ENCODE results near the gene MARCHF4. TPM values are rescaled to one million over a fixed set of nuclear protein-coding genes. Genes with fewer than 3 reads are reported as not detected.
A peak's percentile ranks its signal among the peaks of the same experiment; 100 is the strongest.

Gene MARCHF4
- total RNA-seq, 1 donor from 2014 or later: 6.1 TPM

- no peak overlapping the region for H3K4me3 Mint-ChIP-seq (ENCODE audit: unreplicated experiment)
- DNase-seq (ENCODE audit: low spot score): no peak
- no peak for TF ChIP-seq CTCF (IDR thresholded peaks at IDR 0.05)
- no peaks in the 10 kb centered on the region for H3K36me3 Mint-ChIP-seq (ENCODE audit: low read depth)
- peaks cover 16% of the 10 kb centered on the region for H3K4me1 Mint-ChIP-seq (ENCODE audit: low read depth)
- no peaks in the 10 kb centered on the region for H3K27me3 Mint-ChIP-seq (ENCODE audit: low read depth)
- H3K9me3 Mint-ChIP-seq (ENCODE audit: low read depth): no peaks in the 10 kb centered on the region
- no peak overlapping the region for H3K27ac Mint-ChIP-seq (ENCODE audit: unreplicated experiment)
These were observed 18.0 kb downstream of the MARCHF4 start for GRCh38 chr2:216354306-216354705.

DNA sequence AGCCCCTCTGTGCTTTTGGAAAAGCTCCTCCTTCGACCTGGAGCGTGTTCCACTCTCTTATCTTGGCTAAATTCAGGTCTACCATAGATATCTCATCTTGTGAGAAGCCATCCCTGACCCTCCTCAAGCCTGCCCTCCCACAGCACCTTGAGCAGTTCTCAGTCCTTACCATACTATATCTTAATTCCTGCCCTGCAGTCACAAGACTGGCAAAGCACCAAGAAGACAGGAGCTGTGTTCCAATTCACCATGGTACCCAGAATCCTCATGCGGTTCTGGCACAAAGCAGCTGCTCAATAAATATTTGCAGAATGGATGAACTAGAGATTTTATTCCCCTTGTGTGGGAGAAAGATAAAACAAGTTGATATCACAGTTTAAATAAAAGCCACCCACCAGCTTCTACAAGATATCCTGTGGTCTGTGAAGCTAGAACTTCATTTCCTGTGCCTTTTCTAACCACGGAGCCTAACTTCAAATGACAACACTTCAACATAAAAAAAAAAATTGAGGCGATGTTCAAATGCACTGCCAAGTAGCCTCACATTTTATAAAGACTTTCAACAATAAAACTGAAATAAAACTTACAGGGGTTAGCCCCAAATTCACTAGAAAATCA, 19.5 kb downstream of the MARCHF4 start:
- no peak for DNase-seq (ENCODE audit: low spot score)
- Mint-ChIP-seq H3K36me3 (ENCODE audit: low read depth) (no peaks in the 10 kb centered on the region), H3K27ac (ENCODE audit: unreplicated experiment) (no peak overlapping the region), H3K27me3 (ENCODE audit: low read depth) (no peaks in the 10 kb centered on the region), H3K9me3 (ENCODE audit: low read depth) (no peaks in the 10 kb centered on the region), H3K4me1 (ENCODE audit: low read depth) (peaks cover 17% of the 10 kb centered on the region), H3K4me3 (ENCODE audit: unreplicated experiment) (no peak overlapping the region)
- TF ChIP-seq CTCF (IDR thresholded peaks at IDR 0.05): no peak

DNA sequence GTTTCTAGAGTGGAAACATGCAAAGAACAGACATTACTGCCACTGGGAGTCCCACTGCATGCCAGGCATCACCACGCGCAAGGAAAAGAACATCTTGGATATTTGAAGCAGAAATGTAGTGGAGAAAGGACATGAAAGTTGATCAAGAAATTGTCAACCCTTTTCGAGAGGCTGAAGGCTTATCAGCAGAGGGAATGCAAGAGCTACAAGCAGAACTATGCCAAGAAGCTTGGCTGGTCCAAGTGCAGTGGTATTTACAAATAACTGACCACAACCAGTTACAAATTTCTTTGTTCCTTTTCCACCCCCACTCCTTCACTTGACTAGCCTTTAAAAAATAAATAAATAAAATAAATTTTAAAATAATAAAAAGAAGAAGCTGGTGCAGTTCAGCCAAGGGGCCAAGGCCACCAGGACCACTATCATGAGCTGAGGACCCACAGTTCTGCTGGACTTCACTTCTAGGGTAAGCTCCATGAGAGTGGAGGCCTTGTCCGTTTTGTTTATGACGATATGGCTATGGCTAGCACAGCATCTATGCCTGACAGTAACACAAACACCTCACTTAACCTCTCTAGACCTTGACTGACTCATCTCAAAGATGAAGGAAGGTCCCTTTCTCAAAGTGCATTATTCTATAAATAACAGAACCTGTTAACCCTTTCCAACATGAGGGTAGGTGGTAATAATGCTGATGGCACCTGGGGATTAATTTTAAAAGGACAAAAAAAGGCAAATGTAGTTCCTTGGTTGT, 20.9 kb downstream of the MARCHF4 start:
- TF ChIP-seq CTCF (IDR thresholded peaks at IDR 0.05): no peak
- H3K36me3 Mint-ChIP-seq (ENCODE audit: low read depth): no peaks in the 10 kb centered on the region
- H3K4me1 Mint-ChIP-seq (ENCODE audit: low read depth): peaks cover 19% of the 10 kb centered on the region
- H3K27ac Mint-ChIP-seq (ENCODE audit: unreplicated experiment): no peak overlapping the region
- H3K27me3 Mint-ChIP-seq (ENCODE audit: low read depth): no peaks in the 10 kb centered on the region
- no peaks in the 10 kb centered on the region for H3K9me3 Mint-ChIP-seq (ENCODE audit: low read depth)
- no peak overlapping the region for H3K4me3 Mint-ChIP-seq (ENCODE audit: unreplicated experiment)
- DNase-seq (ENCODE audit: low spot score): no peak

DNA sequence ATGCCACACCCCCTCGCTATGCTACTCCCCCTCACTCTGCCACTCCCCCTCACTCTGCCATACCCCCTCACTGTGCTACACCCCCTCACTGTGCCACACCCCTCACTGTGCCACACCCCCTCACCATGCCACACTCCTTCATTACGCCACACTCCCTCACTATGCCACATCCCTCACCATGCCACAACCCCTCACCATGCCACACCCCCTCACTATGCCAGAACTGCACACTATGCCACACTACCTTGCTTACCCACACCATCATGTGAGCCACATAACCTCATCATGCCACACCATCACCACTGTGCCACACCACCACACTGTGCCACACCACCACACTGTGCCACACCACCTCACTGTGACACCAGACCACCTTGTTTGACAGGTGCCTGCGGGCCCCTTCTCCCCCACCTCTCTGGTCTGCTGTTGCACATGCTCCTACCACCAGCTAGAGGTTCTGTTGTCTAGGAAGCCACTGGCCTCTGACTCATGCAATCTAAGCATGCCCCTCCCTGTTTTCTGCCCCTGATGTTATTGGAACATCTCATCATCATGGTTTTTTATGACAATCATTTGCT, 22.0 kb downstream of the MARCHF4 start:
- Mint-ChIP-seq H3K9me3 (ENCODE audit: low read depth) (no peaks in the 10 kb centered on the region), H3K4me1 (ENCODE audit: low read depth) (peaks cover 30% of the 10 kb centered on the region), H3K27ac (ENCODE audit: unreplicated experiment) (peak overlapping the region; percentile 41), H3K27me3 (ENCODE audit: low read depth) (no peaks in the 10 kb centered on the region), H3K4me3 (ENCODE audit: unreplicated experiment) (no peak overlapping the region), H3K36me3 (ENCODE audit: low read depth) (no peaks in the 10 kb centered on the region)
- no peak for DNase-seq (ENCODE audit: low spot score)
- TF ChIP-seq CTCF (IDR thresholded peaks at IDR 0.05): no peak

DNA sequence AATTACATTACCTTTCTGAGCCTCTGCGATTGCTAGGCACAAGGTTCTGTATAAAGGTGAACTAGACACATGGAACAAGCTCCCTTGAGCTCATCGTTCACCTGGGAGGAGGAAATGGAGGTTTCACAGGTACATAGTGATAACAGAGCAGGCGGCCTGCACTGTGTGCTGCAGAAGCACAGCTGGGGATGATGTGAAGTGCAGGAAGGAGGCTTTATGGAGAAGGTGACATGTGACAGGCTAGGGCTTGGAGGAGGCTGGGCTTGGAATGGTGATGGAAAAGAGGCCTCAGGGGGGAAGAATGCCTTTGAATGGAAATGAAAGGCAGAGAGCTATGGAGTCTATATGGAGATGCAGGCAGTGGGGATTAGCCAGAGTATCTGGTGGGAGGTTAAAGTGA, 22.9 kb downstream of the MARCHF4 start:
- DNase-seq (ENCODE audit: low spot score): no peak
- no peak for TF ChIP-seq CTCF (IDR thresholded peaks at IDR 0.05)
- no peak overlapping the region for H3K4me3 Mint-ChIP-seq (ENCODE audit: unreplicated experiment)
- no peak overlapping the region for H3K27ac Mint-ChIP-seq (ENCODE audit: unreplicated experiment)
- H3K4me1 Mint-ChIP-seq (ENCODE audit: low read depth): peaks cover 38% of the 10 kb centered on the region
- H3K27me3 Mint-ChIP-seq (ENCODE audit: low read depth): no peaks in the 10 kb centered on the region
- no peaks in the 10 kb centered on the region for H3K36me3 Mint-ChIP-seq (ENCODE audit: low read depth)
- H3K9me3 Mint-ChIP-seq (ENCODE audit: low read depth): no peaks in the 10 kb centered on the region

Measured in chondrocyte (in vitro differentiated cells).